ENCODE data around the gene RAD21L1. TPM values are rescaled to one million over a fixed set of nuclear protein-coding genes. Genes with fewer than 3 reads are reported as not detected.
A peak's percentile ranks its signal among the peaks of the same experiment; 100 is the strongest.

The RAD21L1 gene
- total and polyA plus RNA-seq, 2 of the 8 experiments (the other 6 are each of a cell fraction or from before 2014, with no cell fraction given), result 0.06 to 0.26 TPM

DNA sequence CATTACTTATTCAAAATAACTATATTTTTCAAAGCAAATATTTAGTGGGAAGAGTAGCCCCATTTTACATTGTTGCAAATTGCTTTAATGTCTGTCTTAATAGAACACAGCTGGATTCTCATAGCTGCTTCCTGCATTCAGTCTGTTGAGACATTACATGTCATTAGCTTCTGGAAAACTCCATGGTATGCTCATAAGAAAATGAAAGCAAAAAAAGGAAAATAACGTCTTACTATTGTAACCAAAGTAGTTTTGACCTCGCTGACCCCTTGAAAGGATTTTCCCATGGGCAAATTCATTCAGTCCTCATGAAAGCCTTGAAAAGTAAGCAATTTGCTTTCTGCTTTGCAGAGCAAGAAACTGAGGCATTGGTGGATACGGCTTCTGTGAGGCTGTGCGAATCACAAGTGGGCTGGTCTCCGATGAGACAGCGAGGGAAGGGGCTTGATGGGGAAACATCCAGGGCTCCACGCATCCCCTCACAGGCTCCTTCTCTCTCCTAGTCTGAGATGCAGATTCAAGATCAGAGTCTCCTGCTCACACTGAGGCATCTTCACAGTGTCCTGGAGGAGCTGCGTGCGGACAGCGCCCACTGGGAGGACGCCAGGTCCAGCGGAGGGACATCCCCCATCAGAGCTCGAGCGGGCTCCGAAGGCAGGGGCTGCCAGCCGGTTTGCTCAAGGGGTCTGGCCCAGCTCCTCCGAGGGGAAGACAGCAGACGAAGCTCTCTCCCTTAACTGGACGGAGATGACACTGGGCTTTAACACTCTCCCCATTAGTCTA is 19.3 kb upstream of the RAD21L1 start:
- Histone ChIP-seq H3K9me3 (ENCODE audit: insufficient read depth in 2 of 2, low read depth in 1 of 2, low read length in 1 of 2) (no peaks in the 10 kb centered on the region), H3K18ac (ENCODE audit: extremely low read depth, low read length) (no peak overlapping the region), H3K9ac (replicated peaks in 1 of 4; ENCODE audit: extremely low read depth in 1 of 4, low read depth in 3 of 4, low read length in 3 of 4) (no peak overlapping the region), H3K79me1 (ENCODE audit: low read depth, low read length) (no peaks in the 10 kb centered on the region), H3K14ac (ENCODE audit: insufficient read length) (no peak overlapping the region), H4K91ac (replicated peaks; ENCODE audit: insufficient read length, low read length) (no peak overlapping the region), H3K23ac (ENCODE audit: insufficient read length) (no peak overlapping the region), H3K27me3 (replicated peaks in 1 of 4; ENCODE audit: control insufficient read depth in 3 of 4, extremely low read depth in 1 of 4, insufficient read depth in 3 of 4, low read length in 3 of 4) (no peaks in the 10 kb centered on the region; a peak in 1 of 7 replicates), H2BK120ac (replicated peaks; ENCODE audit: low read depth, low read length) (no peak overlapping the region), H3K27ac (ENCODE audit: low read depth, low read length) (no peak overlapping the region), H3K4me2 (ENCODE audit: insufficient read depth in 1 of 2, low read depth in 2 of 2, low read length in 2 of 2) (no peak overlapping the region), H4K20me1 (replicated peaks in 1 of 2; ENCODE audit: control insufficient read depth in 1 of 2, insufficient read depth in 2 of 2, low read length in 2 of 2) (no peaks in the 10 kb centered on the region), H3K4me3 (ENCODE audit: extremely low read depth in 1 of 4, insufficient read depth in 2 of 4, low read depth in 3 of 4, low read length in 4 of 4) (no peak overlapping the region), H2BK15ac (ENCODE audit: low read length) (no peak overlapping the region), H2BK5ac (ENCODE audit: low read depth, low read length) (no peak overlapping the region), H3K4ac (replicated peaks; ENCODE audit: insufficient read length, low read depth, low read length) (no peak overlapping the region), H3K23me2 (ENCODE audit: low read depth, low read length) (no peaks in the 10 kb centered on the region), H4K5ac (ENCODE audit: insufficient read length, low read depth, low read length) (no peak overlapping the region), H3K56ac (replicated peaks; ENCODE audit: insufficient read length, low read depth, low read length) (no peak overlapping the region), H3K4me1 (replicated peaks in 1 of 4; ENCODE audit: control insufficient read depth in 3 of 4, insufficient read depth in 4 of 4, low read length in 3 of 4) (no peaks in the 10 kb centered on the region), H2AK5ac (ENCODE audit: low read depth, low read length) (no peak overlapping the region), H3K36me3 (ENCODE audit: control insufficient read depth in 2 of 4, insufficient read depth in 4 of 4, low read length in 3 of 4) (no peaks in the 10 kb centered on the region), H4K8ac (ENCODE audit: extremely low read depth, insufficient read depth, low read length) (no peak overlapping the region), H2AFZ (ENCODE audit: low read length) (no peak overlapping the region), H3K79me2 (ENCODE audit: control insufficient read depth in 1 of 2, insufficient read depth in 2 of 2, low read length in 2 of 2) (no peaks in the 10 kb centered on the region), H2BK20ac (ENCODE audit: low read length) (no peak overlapping the region), H2BK12ac (ENCODE audit: low read depth, low read length) (no peak overlapping the region)
- ChIA-PET CTCF (ENCODE audit: partially characterized antibody) (interaction anchor here (0.7 to 11.9 kb wide), 6 partner anchors 15 to 100 kb away, joined by 3 to 101 read pairs (median 3); no protein-coding TSS in a partner anchor), POLR2A (ENCODE audit: partially characterized antibody) (interaction anchor here (1.3 to 1.6 kb wide), 2 partner anchors 10 kb away, joined by 3 to 4 read pairs; no protein-coding TSS in a partner anchor)
- WGBS, 2 experiments (ENCODE audit: extremely low coverage in 1 of 2, insufficient coverage in 1 of 2, insufficient read length in 1 of 2, insufficient replicate concordance in 2 of 2, low coverage in 1 of 2, low lambda C conversion rate in 2 of 2, missing lambda C conversion rate in 1 of 2), result 91% methylated on average over 19 of the region's 19 CpGs; no CpG with 5 or more reads in 1 of the 2 experiments
- peak in 1 of 2 experiments; percentile 43 for DNase-seq (ENCODE audit: low read depth in 1 of 2, low spot score in 2 of 2)
- FAIRE-seq, result no peak
- TF ChIP-seq MAX (IDR thresholded peaks at IDR 0.05), result no peak
- no peak for TF ChIP-seq CBX5 (IDR thresholded peaks at IDR 0.05; ENCODE audit: low read depth, low read length)
- TF ChIP-seq SP4 (IDR thresholded peaks at IDR 0.05; ENCODE audit: low read length), result no peak
- no peak for TF ChIP-seq KDM5A (IDR thresholded peaks at IDR 0.05; ENCODE audit: low read length)
- no peak for TF ChIP-seq EZH2 (IDR thresholded peaks at IDR 0.05; ENCODE audit: low read depth, low read length, severe bottlenecking)
- no peak for TF ChIP-seq SIN3A (conservative IDR thresholded peaks at IDR 0.05 in 1 of 2, IDR thresholded peaks at IDR 0.05 in 1 of 2; ENCODE audit: low read depth in 1 of 2, low read length in 2 of 2)
- no peak for TF ChIP-seq SIRT6 (IDR thresholded peaks at IDR 0.05; ENCODE audit: low read length)
- TF ChIP-seq KDM4A (IDR thresholded peaks at IDR 0.05; ENCODE audit: low read depth, low read length, severe bottlenecking), result no peak
- no peak for TF ChIP-seq CTBP2 (IDR thresholded peaks at IDR 0.05; ENCODE audit: borderline replicate concordance, insufficient read depth, insufficient read length, low read length)

Data from H1 (cell line).